ENCODE measurements around the gene WDR86.

The WDR86 gene

DNA sequence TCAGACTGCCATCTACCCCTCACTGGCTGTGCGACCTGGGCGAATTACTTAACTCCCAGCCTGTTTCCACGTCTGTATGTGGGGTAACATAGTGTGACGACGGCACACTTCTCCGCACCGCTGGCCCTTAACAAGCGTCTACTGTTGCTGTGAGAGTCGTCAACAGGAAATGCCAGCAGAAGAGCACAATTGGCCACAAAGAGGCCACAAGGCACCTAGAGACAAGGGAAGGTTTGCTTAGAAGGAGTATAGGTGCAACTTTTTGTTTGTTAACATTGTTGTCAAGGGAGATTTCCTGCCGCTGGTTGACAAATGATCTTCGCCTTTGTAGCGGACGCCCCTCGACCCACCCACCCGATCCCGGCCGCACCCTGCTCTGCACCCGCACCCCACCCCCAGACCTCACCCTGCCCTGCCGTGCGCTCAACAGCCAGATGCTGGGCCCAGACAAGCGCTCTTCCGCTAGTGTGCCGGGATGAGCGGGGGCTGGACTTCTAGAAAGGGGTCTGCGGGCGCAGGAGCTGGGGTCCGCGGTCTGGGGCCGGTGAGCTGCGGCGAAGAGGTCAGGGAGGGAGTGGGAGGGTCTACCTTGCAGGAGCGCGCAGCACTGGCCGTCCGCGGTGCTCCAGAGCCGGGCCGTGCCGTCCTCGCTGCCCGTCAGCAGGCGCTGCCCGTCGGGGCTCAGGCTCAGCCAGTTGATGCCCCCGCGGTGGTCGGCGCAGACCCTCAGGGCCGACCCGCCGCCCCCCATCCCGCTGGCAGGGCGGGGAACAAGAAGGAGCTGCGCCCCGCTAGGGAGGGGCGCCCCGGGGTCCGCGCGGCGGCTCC is 785 bp downstream of the WDR86 start:
- DNase-seq, result no peak

DNA sequence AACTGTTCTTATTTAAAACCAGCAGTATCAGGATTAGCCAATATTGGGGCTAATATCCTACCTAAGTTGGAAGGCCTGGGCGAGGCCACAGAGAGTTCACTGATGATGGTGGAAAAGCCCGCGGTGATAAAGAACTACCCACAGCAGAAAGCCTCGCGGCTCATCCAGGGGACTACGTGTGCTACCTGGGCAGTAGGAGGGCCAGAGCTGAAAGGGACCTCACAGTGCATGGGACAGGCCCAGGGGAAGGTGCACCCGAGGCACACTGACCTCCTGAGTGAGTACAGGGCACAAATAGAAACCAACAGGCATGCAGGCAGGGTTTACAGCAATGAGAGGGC is 1.4 kb downstream of the WDR86 start:
- DNase-seq, result no peak

DNA sequence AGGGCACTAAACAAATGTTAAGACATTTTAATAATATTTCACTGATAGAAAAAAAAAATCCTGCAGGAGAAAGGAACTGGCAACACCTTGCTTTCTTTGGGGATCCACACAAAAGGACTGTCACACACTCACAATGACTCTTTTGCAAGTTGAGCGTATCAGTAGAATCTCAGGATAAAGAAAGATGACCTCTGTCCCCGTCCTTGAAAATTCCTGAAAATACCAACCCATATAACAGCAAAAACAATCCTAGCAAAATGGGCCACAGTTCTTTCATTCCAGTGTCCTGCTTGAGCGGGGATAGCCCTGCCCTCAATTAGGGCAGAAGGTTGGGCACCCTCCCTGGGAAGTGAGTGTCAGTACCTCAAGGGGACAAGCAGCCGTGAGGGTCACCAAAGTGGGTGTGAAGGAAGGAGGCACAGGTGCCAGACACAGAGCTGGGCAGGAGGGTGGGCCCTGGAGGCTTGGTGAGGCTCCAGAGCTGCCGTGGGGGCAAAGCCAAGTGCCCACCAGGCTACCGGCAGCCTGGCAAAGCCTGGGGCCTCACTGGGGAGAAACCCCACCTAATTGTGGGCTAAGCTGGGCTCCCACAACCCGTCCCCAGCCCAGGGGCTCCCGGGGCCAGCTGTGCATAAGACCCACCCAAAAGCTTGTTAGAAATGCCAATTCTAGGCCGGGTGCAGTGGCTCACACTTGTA is 2.8 kb downstream of the WDR86 start:
- no peak for DNase-seq

DNA sequence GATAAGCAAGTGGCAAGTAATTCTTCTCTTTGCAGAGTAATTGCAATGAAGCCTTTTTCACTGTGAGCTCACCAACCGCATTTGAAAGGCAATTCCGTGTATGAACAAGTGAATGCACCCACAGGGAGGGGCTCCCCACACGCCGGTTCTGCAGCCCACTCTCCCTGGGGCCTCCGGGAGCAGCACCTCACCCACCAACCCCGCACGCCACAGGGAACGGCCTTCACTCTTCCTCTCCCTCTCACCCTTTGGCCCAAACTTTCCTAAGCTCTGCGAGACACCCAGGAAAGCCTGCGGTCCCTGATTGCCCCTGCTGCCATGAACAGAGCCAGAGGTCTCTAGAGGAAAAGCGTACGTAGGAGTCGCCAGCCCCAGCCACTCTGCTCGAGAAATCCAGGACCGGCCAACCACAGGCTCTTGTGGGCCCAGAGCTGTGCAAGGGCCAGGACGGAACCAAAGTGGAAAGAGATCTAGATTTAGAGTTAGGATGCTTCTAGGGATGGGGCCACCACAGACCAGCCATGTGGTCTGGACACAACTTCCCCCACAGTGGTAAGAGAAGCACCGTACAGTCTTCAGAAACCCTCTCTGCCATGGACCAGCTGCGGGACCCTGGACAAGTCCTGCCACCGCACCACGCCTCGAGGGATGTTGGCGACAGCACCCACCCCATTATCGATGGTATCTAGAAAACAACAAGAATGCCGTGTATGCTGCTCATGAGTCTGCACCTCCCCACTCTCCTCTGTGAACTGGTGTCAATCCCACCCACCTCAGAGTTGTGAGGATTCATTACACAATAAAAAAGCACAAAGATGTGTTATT is 3.6 kb downstream of the WDR86 start:
- no peak for DNase-seq

DNA sequence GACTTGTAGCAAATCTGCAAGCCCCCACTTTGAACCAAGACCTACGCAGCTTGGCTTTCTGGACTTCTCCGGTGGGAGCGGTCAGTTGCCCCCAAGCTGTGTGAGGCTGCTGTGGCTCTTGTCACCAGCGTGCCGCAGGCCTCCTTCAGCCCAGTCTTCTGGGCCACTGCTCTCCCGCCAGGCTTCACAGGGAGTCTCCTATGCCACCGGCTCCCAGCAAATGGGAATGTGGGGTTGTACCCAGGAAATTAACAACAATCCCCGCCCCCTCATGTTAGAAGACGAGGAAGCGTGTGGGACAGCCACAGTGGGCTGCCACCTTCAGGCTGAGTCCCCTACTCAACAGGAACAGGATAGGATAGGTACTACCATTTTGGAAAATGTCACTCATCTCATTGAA is 4.2 kb downstream of the WDR86 start:
- DNase-seq, result no peak

DNA sequence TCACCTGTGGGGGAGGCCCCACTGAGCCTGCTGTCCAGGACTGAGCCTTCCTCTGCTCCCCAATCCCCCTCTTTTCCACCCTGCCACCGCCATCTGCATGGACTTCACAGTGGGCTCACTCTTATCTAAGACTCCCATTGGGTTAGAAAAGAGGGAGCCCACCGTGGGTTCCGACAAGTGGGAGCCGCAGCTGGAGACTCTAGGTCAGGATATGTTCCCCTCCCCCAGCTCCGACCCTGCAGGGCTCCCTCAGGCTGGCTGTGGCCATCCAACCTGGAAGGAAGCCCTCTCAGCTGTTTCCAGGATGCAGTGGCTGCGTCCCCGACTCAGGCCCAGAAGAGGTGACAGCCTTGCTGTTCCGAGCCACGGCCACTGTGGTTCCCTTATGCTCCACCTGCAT is 4.8 kb downstream of the WDR86 start:
- no peak for DNase-seq

DNA sequence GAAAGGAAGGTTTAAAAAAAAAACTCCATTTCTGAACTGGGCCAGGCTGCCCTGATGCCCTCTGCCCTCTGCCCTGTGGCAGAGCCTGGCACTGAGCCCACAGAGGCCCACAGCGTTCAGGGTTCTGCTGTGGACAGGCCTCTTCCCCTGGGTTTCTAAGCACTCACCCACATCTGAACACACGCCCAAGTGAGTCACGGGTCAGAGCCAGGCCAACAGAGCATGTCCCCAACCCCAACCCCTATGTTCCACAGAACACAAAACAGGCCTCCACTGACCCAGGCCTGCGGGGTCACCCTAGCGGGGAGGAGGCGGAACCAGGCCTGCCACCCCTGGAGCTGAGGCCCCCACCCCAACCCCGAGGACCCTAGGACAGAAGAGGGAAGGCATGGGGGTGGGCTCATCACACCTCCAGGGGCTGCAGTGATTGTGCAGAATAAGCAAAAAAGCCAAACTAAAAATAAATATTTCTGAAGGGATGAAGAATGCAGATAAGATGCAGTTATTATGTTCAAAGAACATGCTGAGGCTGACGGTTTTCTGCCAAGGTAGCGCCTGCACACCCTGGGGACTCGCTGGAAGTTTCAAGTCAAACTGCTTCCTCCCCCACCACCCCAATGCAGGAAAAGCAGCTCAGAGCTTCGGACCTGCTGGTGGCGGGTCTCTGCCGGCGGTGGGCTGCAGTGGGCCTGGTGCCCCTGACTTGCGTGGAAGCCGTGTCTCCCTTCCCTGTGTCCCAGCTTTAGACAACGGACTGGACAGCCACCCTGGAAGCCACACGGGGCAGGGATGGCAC is 5.4 kb downstream of the WDR86 start:
- DNase-seq, result no peak

DNA sequence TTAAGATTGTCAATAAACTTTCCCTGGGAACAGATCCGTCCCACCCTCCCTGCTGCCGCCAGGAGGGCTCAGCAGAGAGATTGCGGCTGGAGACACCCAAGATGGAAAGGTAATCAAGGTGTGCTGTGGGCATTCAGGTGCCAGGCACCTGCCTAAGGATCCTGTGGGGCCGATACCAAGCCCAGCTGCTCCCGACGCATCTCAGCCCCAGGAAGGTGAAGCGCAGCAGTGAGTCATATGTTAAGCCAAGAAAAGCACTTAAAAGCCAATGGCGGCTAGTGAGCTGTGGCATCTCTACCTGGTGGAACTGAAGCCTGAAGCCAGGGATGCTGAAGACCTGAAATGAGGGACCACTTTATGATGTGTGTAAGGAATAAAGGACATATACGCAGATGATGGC is 6.1 kb downstream of the WDR86 start:
- no peak for DNase-seq

DNA sequence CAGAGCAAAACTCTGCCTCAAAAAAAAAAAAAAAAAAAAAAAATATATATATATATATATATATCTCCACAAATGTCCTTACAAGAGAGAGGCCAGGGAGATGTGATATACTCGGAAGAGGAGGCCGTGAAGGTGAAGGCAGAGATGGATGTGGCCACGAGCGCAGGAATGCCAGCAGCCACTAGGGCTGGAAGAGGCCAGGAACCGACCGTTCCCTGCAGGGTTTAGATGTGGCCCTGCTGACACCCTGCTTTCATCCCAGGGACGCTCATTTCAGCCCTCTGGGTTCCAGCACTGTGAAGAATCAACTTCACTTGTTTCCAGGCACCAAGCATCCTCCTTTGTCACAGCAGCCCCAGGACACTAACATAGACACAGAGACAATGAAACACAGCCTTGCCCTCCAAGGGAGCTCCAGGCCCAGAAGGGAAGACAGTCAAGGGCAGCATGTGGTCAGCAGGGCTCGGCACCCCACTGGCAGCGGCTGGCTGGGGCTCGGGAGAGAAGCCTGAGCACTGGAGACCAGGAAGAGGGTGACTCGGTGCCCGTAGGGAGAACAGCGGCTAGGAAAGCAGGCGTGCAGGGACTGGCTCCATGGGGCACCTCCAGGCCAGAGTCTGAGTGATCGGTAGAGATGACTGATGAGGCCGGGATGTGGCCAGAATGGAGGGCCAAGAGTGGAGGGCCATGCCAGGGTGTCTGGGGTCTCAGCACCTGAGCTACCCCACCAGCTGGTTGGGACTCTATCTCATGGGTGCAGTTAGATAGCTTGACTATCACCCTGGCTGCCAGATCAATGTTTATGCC is 7.6 kb downstream of the WDR86 start:
- no peak for DNase-seq

DNA sequence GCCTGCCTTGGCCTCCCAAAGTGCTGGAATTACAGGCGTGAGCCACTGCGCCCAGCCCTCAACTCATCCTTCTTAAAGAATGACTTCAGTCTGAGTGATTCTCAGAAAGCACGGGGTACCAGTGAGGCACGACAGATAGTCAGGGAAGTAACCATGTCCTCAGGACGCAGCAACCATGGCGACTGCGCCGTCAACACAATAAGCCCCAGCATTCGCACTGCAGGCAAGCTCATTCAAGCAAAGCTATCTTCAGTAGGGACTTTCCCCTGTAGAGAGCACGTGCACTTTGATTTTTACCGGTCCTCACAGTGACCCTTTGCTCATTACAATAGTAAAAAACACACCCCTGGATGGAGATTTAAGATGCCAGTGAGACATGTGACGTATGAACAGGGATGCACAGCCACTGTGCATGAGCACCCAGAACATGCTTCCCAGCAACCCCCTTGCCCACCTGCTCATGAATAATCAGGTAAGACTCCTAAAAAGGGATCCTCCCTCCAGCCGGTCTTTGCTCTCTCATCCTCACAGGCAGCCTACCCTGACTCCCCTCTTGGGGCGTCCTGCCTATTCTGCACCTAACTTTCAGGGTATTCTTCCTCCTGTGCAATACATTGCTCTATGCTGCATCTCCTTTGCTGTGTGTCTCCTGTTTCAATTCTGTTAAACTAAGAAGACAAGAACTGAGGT is 9.1 kb downstream of the WDR86 start:
- DNase-seq, result no peak

DNA sequence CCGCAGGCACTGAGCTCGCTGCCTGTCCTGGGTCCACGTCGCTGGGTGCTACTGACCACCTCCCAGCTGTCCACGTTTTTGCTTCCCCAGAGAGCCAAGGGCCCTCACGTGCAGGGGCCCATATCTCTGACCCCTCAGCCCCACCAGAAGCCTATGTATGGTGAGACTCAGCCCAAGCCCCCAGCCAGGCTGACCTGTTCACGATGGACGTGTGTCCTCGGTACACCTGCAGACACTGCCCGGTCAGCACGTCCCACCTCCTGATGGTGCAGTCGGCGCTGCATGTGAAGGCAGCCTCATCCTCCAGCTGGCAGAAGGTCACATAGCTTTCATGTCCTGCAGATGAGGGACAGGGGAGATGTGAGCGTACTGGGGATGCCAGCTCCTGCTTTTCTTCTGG is 9.9 kb downstream of the WDR86 start:
- DNase-seq, result no peak

DNA sequence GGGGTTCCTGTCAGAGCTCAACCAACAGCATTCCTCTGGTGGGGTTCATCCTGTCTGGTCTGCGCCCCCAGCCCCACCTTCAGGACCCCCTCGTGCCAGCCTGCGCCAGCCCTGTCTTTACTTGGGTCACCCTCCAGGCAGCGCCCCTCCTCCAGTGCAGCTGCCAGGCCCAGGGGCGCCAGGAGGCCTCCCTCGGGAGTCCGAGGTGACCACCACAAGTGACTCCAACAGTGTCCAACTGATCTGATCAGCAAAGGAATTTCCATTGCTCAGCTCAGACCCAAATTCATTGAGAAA is 10.6 kb downstream of the WDR86 start:
- no peak for DNase-seq

DNA sequence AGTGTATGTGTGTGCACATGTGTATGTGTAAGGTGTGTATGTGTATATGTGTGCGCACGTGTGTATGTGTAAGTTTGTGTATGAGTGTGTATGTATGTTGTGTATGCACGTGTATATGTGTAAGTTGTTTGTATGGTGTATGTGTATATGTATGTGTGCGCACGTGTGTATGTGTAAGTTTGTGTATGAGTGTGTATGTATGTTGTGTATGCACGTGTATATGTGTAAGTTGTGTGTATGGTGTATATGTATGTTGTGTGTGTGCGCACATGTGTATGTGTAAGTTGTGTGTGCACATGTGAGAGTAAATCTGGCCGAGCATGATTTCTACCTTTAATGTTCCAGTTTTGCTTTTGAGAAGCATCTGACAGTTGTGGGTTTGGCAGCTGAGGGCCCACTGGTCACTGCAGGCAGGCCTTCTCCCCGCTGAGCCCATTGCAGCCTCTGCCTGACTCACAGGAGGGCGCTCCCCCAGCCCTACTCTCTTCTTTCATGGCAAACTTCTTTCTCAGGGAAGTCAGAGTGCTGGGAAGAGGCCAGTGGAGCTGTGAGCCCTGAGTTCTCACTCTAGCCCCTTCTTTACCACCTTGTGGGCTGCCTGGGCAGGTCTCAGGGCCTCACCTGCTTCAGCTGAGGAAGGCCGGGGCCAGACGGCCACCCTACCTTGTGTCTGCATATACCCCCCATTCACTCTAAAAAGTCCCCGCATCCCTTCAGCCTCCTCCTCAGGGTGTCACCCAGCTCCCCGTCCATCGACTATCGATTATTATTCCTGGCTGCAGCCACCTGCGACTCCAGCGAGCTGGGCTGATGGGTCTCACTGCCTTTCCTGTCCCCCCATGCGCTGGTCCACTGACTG is 11.2 kb downstream of the WDR86 start:
- no peak for DNase-seq

DNA sequence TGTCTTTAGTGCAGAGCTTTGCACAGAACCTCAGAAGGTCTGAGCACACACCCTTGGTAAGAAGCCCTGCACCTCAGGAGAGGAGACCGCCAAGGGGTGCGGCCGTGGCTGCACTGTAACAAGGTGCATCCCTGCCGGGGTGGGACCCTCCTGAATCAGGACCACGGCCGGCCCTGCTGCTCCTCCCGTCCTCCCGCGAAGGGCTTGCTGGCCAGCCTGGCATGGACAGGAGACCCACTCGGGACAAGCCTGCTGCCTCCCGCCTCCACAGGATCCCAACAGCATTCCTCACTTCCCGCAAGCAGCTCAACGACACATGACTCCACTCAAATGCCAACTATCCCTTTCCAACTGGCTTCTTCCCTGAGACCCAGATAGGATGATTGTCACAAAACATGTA is 12.8 kb downstream of the WDR86 start:
- DNase-seq, result no peak

DNA sequence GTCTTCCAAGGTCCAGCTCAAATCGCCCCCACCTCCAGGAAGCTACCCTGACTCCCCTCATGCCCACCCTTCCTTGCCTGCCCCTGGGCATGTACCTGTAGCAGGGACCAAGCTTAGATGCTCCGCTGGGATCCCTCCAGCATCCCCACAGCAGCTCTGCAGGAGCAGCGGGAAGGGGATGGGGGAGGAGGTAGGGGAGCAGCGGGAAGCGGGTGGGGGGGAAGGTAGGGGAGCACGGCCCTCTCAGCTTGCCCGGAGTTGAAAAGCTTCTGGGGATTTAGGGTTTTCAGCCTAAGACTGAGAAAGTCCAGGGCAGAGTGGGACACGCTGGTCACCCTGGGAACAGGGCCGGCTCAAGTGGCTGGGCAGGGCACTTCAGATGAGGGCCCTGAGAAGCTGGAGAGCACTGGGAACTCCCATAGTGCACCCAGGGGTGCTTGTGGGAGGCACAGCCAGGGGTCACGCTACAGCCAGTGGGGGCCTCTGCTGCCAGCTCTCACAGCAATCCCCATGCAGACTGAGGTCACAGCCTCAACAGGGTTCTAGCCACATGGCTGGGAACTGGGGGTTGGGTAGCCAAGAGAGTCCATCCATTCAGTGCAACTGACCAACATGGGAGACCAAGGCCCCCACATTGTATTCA is 13.4 kb downstream of the WDR86 start:
- DNase-seq, result no peak

DNA sequence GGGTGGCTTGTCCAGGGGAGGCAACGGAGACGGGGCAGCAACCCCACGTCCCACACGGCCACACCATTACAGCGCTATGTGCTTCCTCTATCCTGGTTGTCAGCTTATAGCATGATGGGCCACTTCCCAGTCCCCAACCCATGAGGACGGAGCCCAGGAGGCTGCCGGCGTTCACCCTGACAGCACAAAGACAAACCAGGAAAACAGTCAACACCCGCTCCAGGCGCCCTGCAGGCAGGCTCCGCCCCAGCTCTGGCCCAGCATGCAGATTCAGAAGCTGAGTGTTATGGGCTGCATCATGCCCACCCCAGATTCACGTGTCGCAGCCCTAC is 14.8 kb downstream of the WDR86 start:
- no peak for DNase-seq

DNA sequence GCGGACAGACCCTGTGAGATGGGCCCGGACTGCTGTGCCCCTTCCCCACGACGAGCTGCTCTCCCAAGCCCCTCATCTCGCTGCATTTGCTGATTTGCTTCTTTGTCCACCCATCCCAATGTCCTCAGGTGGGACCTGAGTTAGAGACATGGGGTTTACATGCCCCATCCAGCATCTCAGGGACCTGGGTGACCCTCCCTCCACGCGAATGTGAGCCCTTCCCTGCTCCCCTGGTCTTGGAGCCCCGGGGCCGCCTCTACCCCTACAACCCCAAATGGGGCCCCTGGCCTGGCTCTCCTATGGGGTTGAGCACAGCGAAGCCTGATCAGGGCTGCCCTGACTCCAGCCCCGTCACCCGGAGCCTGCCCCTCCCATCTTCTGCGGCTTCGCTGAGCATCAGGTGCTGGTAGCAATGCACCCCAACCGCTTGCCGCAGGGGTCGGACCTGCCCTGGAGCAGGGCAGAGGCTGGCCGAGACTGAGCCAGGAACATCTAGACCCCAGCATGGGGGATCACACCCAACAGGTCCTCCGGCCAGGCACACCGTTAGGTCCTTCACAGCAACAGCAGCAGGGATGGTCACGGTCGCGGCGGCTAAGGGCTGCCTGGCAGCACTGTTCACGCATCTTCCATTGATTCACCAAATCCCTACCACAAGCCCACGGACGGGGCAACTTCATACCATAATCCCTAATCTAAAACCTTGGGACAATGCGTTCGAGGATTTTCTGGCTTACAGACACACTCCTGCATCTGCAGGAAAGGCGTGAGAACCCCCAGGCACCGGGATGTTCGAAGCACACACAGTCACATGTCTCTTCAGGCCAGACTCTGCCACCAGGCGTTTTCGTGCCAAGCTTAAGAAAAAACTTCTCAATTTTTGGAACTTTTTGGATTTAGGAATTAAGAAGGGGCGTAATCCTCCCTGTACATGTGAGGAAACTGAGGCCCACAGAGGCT is 15.5 kb downstream of the WDR86 start:
- DNase-seq, result no peak
